Left renal cortex interstitium (tissue), 4 donors: ENCODE data around the gene P3R3URF. TPM values are rescaled to one million over a fixed set of nuclear protein-coding genes. Genes with fewer than 3 reads are reported as not detected.
"Not testable (repeated sequence)": the region's sequence is repeated elsewhere in the genome, so short reads cannot be mapped to it uniquely, and the experiment has no call there.

Experiments used
- DNase-seq, 4 donors: peaks; one replicate each; pipeline ENCODE4 v3.0.0-alpha.2; 2013; ENCODE audit warnings: low read depth in 4 of 4, low spot score in 2 of 4, missing footprints in 1 of 4
- polyA plus RNA-seq, 4 donors: library from polyadenylated mRNA; unstranded; fragments of 120-200 nt; gene quantifications; one replicate each; pipeline ENCODE4 v1.2.1, GENCODE V29; 2013; ENCODE audit not compliant: insufficient read length in 4 of 4

P3R3URF gene
- polyA plus RNA-seq = not detected

DNA sequence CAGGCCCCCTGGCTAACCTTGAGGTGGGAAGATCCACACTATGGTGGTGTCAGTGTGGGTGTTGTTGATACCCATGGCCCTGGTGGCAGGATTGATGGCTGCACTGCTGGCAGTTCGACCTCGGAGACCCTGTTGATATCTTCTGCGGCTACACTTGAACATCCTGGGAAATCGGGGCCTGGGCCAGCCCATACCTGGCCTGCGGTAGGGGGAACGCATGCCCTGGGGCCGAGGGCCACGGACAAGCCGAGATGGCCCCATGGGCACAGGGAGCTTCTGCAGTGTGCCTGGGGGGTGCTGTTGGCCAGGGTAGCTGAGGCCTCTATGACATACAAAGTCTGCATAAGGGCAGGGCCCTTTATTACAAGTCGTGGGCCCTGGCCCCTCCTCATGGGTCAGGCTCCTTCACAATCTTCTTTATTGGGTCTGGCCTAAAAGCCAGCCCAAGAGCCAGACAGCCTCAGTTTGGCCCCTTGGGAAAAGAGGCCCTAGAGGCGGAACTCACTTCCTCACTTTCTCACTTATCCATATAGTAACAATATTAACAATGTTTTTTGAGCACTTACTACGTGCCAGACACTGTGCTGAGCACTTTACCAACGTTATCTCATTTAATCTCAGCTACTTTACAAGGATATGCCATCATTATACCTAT is at the start of gene P3R3URF:
Gene P3R3URF (minus strand): TSS at position 278 of the 655 bp plus-strand sequence. CDS start 17 bp downstream, at position 261.
- no peak for DNase-seq

- DNase-seq = no peak
These were observed 48.7 kb upstream of the P3R3URF start for GRCh38 chr1:46224966-46225365.

DNA sequence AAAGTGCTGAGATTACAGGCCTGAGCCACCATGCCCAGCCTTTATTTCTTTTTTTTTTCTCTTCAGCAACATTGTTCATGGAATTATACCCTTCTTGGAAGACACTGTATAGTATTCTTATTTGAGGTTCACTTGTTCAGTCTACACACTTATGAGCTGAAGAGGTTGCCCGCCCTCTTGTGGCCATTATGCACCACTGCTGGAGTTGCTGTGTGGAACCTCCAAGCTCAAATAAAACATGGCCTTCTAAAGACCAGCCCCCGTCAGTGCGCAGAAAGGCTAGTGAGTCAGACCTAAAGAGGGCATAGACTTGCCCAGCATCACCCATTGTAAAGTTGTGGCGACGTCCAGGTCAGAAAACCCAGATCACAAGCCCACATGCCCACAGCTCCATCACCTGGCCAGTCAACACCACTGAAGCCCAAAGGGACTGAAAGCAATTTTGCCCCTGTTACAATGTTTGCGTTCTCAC is 47.2 kb upstream of the P3R3URF start:
- no peak for DNase-seq

GRCh38 chr1:46223055-46223454 is 46.8 kb upstream of the P3R3URF start:
- not testable (repeated sequence) for DNase-seq

DNA sequence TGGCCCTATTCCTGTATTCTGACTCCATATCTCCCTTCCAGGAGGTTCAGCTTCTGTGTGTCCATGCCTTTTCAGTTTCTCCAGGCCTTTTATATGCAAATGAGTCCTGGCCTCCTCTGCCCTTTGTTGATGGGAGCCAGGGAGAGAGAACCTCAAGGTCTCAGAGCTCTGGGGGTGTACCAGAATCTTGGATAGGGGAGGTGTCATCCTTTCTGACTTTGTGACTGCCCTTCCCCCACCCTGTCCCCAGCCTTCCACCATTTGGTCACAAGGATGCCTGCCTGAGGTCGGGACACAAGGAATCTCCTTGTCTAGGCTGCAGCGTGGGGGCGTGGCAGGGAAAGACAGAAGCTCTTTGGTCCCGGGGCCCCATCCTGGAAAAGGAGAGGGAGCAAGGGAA is 45.5 kb upstream of the P3R3URF start:
- no peak for DNase-seq

GRCh38 chr1:46220808-46221207 is 44.5 kb upstream of the P3R3URF start:
- DNase-seq = no peak

DNA sequence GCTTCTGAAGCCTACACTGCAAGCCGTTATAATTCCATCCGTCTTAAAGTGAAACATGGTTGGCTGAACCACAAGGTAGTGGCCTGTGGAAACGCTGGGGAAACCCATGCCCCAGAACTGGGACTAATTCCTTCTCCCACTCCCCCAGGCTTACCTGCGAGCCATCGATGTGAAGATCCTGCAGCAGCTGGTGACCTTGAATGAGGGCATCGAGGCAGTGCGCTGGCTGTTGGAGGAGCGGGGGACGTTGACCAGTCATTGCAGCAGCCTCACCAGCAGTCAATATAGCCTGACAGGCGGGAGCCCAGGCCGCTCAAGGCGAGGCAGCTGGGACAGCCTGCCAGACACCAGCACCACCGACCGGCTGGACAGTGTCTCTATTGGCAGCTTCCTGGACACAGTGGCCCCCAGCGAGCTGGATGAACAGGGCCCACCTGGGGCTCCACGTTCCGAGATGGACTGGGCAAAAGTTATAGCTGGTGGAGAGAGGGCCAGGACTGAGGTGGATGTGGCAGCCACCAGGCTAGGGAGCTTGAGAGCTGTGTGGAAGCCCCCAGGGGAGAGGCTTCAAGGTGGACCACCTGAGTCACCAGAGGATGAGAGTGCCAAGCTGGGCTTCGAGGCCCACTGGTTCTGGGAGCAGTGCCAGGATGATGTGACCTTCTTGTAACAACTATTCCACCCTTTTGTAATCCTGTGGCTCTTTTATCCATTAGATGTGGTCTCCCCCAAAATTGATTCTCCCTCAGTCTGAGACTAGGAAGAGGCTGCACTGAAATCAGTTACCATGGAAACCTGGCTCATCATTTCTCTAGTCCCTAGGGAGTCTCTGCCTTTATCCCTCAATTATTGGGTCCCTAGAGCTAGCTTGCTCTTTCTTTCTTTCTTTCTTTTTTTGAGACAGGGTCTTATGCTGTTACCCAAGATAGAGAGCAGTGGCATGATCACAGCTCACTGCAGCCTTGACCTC is 43.5 kb upstream of the P3R3URF start:
- DNase-seq = no peak

- no peak for DNase-seq
These were observed 42.2 kb upstream of the P3R3URF start for GRCh38 chr1:46218443-46218842.

DNA sequence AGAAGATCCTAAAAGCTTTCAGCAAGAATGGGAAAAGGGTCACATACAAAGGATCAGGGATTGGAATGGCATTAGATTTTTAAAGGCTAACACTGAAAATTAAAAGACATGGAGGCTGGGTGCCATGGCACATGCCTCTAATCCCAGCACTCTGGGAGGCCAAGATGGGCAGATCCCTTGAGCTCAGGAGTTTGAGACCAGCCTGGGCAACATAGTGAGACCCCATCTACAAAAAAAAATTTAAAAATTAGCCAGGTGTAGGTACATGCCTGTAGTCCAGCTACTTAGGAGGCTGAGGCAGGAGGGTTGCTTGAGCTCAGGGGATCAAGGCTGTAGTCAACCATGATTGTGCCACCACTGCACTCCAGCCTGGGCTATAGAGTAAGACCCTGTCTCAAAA is 39.2 kb upstream of the P3R3URF start:
- no peak for DNase-seq

GRCh38 chr1:46211051-46211450 is 34.8 kb upstream of the P3R3URF start:
- DNase-seq = no peak

DNA sequence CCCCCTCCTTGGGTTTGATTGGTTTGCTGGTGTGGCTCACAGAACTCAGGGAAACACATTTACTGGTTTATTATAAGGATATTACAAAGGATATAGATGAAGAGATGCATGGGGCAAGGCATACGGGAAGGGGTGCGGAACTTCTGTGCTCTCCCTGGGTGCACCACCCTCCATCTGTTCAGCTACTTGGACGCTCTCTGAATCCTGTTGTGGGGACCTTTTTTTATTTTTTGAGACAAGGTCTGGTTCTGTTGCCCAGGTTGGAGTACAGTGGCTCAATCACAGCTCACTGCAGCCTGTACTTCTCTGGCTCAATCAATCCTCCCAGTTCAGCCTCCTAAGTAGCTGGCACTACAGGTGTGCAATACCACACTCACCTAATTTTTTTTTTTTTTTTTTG is 34.3 kb upstream of the P3R3URF start:
- DNase-seq = no peak

DNA sequence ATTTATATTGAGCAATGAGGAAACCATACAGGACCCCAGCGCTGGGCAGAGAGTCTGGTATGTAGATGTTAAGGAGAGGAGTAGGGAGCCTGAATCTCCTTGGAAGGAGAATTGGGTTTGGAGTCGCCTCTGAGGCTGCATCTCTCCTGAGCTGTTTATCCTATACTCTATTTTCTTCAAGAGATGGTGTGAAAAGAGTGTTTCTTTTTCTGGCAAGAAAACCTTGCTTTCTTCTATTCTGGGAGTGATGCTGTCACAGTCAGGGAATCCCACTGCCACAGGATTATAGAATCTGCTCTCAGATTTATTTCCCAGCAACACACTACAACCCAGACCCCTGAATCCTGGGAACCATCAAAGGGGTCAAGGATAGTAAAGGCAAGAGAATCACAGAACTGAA is 30.1 kb upstream of the P3R3URF start:
- no peak for DNase-seq

- no peak for DNase-seq
These were observed 29.5 kb upstream of the P3R3URF start for GRCh38 chr1:46205791-46206190.

GRCh38 chr1:46205141-46205540 is 28.9 kb upstream of the P3R3URF start:
- DNase-seq = no peak

- no peak for DNase-seq
These were observed 28.1 kb upstream of the P3R3URF start for GRCh38 chr1:46204406-46204742.

DNA sequence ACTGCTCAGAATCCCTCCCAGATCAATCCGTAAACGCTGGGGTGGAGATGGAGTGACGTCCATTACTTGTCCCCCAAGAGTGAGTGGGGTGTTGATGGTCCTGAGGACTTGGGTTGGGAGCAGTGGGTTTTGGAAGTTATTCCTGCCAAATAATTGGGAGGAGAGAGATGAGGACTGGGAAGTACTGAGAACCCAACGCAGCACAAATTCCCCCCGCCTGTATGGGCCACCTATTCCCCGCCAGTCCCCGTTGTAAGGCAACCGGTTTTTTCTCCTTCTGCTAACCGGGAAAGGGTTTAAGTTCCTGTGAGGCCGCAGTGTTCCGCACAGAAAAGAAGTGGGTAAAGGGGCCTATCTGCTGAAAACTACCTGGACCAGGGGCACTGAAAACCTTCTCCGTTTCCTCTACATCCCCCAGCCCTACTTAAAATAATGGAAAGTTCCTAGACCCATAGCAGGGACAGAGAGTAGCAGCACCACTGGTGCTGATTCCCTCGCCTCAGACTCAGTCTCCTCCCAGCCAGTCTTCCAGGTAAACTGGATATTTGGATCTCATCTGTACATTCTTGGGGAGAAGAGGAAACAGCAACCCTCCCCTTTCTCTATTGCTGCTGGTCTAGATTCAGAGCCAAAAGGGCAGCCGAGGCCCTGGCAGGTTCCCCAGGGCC is 27.6 kb upstream of the P3R3URF start:
- DNase-seq = no peak

- DNase-seq = no peak
These were observed 23.0 kb upstream of the P3R3URF start for GRCh38 chr1:46199233-46199749.

DNA sequence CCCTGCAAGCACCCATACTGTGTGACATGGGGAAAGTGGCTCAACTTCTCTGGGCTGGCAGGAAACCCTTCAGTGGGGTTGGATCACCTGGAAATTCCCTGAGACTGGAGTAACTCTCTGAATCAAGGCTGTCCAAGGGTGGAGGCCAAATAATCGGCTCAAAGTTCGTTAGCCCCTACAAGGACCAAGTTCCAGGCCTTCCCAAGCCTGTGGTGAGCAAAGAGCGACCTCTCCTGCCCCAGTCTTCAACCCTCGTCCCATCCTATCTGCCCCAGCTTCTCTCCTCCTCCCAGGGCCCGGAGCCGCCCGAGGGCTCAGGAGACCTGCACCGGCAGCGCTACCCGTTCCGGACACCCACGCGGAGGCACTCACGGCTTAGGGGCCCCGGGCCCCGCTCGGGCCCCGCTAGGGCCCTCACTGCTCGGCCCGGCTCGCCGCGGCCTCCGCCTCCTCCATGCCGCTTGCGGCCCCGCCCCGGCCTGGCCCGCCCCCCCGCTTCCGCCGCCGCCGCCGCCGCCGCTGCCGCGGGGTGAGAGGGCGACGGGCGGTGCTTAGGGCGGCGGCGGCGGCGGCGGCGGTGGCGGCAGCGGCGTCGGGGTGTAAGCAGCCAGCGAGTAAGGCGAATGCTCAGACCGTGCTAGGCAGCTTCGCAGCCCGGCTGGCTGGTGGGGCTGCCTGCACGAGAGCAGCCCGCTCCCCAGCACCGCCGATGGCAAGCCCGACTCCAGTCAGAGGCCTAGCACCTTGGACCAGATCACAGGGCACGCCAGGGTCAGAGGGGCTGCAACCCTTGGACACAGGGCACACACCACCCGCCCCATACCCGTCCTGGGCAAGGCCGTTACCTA is 21.9 kb upstream of the P3R3URF start, which contains the start of gene POMGNT1:
Gene POMGNT1 (minus strand): TSS at position 471 of the 848 bp plus-strand sequence. CDS start 613 bp downstream, outside the sequence.
- DNase-seq = no peak

DNA sequence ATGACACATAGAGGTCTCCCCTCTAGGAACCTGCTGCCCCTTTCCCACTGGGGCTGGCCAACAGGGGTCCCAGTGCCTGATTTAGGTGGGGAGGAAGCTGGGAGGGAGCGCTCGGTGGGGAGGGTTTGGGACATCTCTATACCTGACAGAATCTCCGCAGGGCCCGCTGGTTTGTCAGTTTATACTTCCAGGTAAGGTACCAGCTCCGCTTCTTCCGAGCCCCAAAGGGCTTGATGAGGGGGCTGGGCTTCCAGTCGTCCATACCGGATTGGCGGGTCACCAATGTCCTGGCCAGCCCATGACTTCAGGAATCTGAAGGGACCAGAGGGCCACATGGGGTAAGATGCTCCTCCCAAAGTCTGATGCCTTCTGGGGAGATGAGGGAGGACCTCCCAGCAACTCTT is 21.3 kb upstream of the P3R3URF start:
- no peak for DNase-seq

GRCh38 chr1:46196609-46197008 is 20.3 kb upstream of the P3R3URF start:
- no peak for DNase-seq
